HG03103 (cell line): ENCODE results near the gene DOCK4.
"Not testable (repeated sequence)": the region's sequence is repeated elsewhere in the genome, so short reads cannot be mapped to it uniquely, and the experiment has no call there.

ENCODE experiments used
- ATAC-seq: cut with Tn5 transposase; IDR thresholded peaks from one replicate; pipeline ENCODE4 v1.9.1; 2021; ENCODE audit warnings: low read depth; ENCODE audit not compliant: unreplicated experiment

The DOCK4 gene

GRCh38 chr7:111931016-111931517, 275.1 kb downstream of the DOCK4 start:
- no peak for ATAC-seq

- no peak for ATAC-seq
Measured at GRCh38 chr7:111929264-111929663, 276.9 kb downstream of the DOCK4 start.

GRCh38 chr7:111927353-111928019, 278.7 kb downstream of the DOCK4 start:
- ATAC-seq = no peak

GRCh38 chr7:111920329-111920728, 285.9 kb downstream of the DOCK4 start:
- ATAC-seq = no peak

GRCh38 chr7:111919631-111920179, 286.5 kb downstream of the DOCK4 start:
- no peak for ATAC-seq

GRCh38 chr7:111919164-111919563, 287.0 kb downstream of the DOCK4 start:
- ATAC-seq = no peak

- no peak for ATAC-seq
Measured at GRCh38 chr7:111918461-111918860, 287.7 kb downstream of the DOCK4 start.

GRCh38 chr7:111917404-111917803, 288.8 kb downstream of the DOCK4 start:
- not testable (repeated sequence) for ATAC-seq

GRCh38 chr7:111914291-111914690, 291.9 kb downstream of the DOCK4 start:
- no peak for ATAC-seq

- no peak for ATAC-seq
Measured at GRCh38 chr7:111911166-111911961, 294.8 kb downstream of the DOCK4 start.

- no peak for ATAC-seq
Measured at GRCh38 chr7:111910656-111911055, 295.5 kb downstream of the DOCK4 start.

- ATAC-seq = not testable (repeated sequence)
Measured at GRCh38 chr7:111908673-111909072, 297.5 kb downstream of the DOCK4 start.

GRCh38 chr7:111903797-111904196, 302.4 kb downstream of the DOCK4 start:
- no peak for ATAC-seq

GRCh38 chr7:111903016-111903415, 303.2 kb downstream of the DOCK4 start:
- no peak for ATAC-seq

GRCh38 chr7:111900283-111900682, 305.9 kb downstream of the DOCK4 start:
- no peak for ATAC-seq

- no peak for ATAC-seq
Measured at GRCh38 chr7:111895049-111895448, 311.1 kb downstream of the DOCK4 start.

- ATAC-seq = no peak
Measured at GRCh38 chr7:111894518-111894917, 311.7 kb downstream of the DOCK4 start.

- ATAC-seq = no peak
Measured at GRCh38 chr7:111893190-111893589, 313.0 kb downstream of the DOCK4 start.

GRCh38 chr7:111892588-111892987, 313.6 kb downstream of the DOCK4 start:
- no peak for ATAC-seq

- ATAC-seq = no peak
Measured at GRCh38 chr7:111887734-111888133, 318.5 kb downstream of the DOCK4 start.

- no peak for ATAC-seq
Measured at GRCh38 chr7:111886233-111886632, 320.0 kb downstream of the DOCK4 start.

- no peak for ATAC-seq
Measured at GRCh38 chr7:111883241-111883640, 323.0 kb downstream of the DOCK4 start.
